A673 (cell line): ENCODE data around the gene ASB10. TPM values are rescaled to one million over a fixed set of nuclear protein-coding genes. Genes with fewer than 3 reads are reported as not detected.

Experiments used
- BruUV-seq: library from RNA; stranded (reverse); fragments of 400-500 nt; replicated peaks from 2 replicates; lab custom pipeline; 2021; lab: Mats Ljungman, UMichigan
- CTCF ChIA-PET: fragments of 300-600 bp; sonication (Branson Sonifier 250); formaldehyde crosslinking; loops from one replicate; lab custom pipeline; 2022; ENCODE audit warnings: antibody characterized with exemption; lab: Charles Lee
- POLR2A ChIA-PET: fragments of 300-600 bp; sonication (Branson Sonifier 250); formaldehyde crosslinking; loops from one replicate; lab custom pipeline; 2022; ENCODE audit warnings: antibody characterized with exemption; ENCODE audit not compliant: low non-redundant PET; lab: Charles Lee
- DNase-seq: peaks from one replicate; pipeline ENCODE4 v3.0.0-alpha.2; 2015; ENCODE audit warnings: low spot score
- H3K27ac ChIP-seq: fragments of 200-600 bp; sonication (generic); 2 replicates; pipeline ENCODE4 v1.5.1; 2016; ENCODE audit warnings: mixed run types, low read depth, mild to moderate bottlenecking, mixed read lengths, antibody characterized with exemption, low read length; ENCODE audit not compliant: poor library complexity, severe bottlenecking
- H3K27me3 ChIP-seq: fragments of 200-600 bp; sonication (generic); replicated peaks from 2 replicates; pipeline ENCODE4 v1.6.1; 2017; ENCODE audit warnings: mixed run types, low read depth, mild to moderate bottlenecking, mixed read lengths, antibody characterized with exemption, low read length; ENCODE audit not compliant: insufficient read depth, poor library complexity
- H3K36me3 ChIP-seq: fragments of 200-600 bp; sonication (generic); 2 replicates; pipeline ENCODE4 v1.6.1; 2016; ENCODE audit warnings: mixed run types, mild to moderate bottlenecking, mixed read lengths, antibody characterized with exemption, low read length; ENCODE audit not compliant: insufficient read depth, poor library complexity, severe bottlenecking
- H3K4me1 ChIP-seq: fragments of 200-600 bp; sonication (generic); 2 replicates; pipeline ENCODE4 v1.6.1; 2017; ENCODE audit warnings: mixed run types, mild to moderate bottlenecking, mixed read lengths, antibody characterized with exemption, low read length; ENCODE audit not compliant: insufficient read depth, poor library complexity, severe bottlenecking
- H3K4me3 ChIP-seq: fragments of 200-600 bp; sonication (generic); 2 replicates; pipeline ENCODE4 v1.5.1; 2016; ENCODE audit warnings: low read depth, mixed run types, mild to moderate bottlenecking, mixed read lengths, low read length; ENCODE audit not compliant: poor library complexity, severe bottlenecking
- H3K9me3 ChIP-seq: fragments of 200-600 bp; sonication (generic); 2 replicates; pipeline ENCODE4 v1.6.1; 2016; ENCODE audit warnings: mixed run types, low read depth, mild to moderate bottlenecking, mixed read lengths, antibody characterized with exemption, low read length; ENCODE audit not compliant: poor library complexity, severe bottlenecking
- EZH2 ChIP-seq: fragments of 200-600 bp; sonication (generic); IDR thresholded peaks from 2 replicates; pipeline ENCODE4 v1.6.1; 2017; ENCODE audit warnings: borderline replicate concordance, low read depth, mild to moderate bottlenecking, mixed read lengths, antibody characterized with exemption, low read length; ENCODE audit not compliant: poor library complexity, severe bottlenecking
- intact Hi-C: fragments of 100-400 bp; cut with micrococcal nuclease; formaldehyde crosslinking; loops from one replicate; pipeline ENCODE4 v1.10.0; 2022; ENCODE audit not compliant: unreplicated experiment
- total RNA-seq: library from RNA; stranded (reverse); gene quantifications from 2 replicates; pipeline ENCODE4 v1.2.3, GENCODE V29; 2021
- TF ChIP-seq, protein P1 (sequence below): fragments of 300-800, 200-600 bp; sonication (generic); conservative IDR thresholded peaks from 2 replicates; pipeline ENCODE4 v1.5.1; 2017; ENCODE audit warnings: low read depth, mild to moderate bottlenecking, antibody characterized with exemption, low read length, moderate library complexity, mixed read lengths

The ASB10 gene
- total RNA-seq, 1 experiment from 2014 or later = not detected

- BruUV-seq = no TSS peak
- Histone ChIP-seq H3K36me3 (no peaks in the 10 kb centered on the region), H3K4me1 (no peaks in the 10 kb centered on the region), H3K27ac (no peak overlapping the region), H3K27me3 (peaks cover 9% of the 10 kb centered on the region), H3K4me3 (no peak overlapping the region), H3K9me3 (no peaks in the 10 kb centered on the region)
- intact Hi-C loops = no loop called here
- ChIA-PET POLR2A (interaction anchor here (0.6 kb wide), 1 partner anchor 11 kb away, joined by 4 read pairs; no protein-coding TSS in a partner anchor), CTCF (interaction anchor here (0.6 to 0.9 kb wide), 2 partner anchors 24 to 33 kb away, joined by 3 to 4 read pairs; partner anchors contain the start of gene ABCF2)
- no peak for DNase-seq
- TF ChIP-seq, protein P1, sequence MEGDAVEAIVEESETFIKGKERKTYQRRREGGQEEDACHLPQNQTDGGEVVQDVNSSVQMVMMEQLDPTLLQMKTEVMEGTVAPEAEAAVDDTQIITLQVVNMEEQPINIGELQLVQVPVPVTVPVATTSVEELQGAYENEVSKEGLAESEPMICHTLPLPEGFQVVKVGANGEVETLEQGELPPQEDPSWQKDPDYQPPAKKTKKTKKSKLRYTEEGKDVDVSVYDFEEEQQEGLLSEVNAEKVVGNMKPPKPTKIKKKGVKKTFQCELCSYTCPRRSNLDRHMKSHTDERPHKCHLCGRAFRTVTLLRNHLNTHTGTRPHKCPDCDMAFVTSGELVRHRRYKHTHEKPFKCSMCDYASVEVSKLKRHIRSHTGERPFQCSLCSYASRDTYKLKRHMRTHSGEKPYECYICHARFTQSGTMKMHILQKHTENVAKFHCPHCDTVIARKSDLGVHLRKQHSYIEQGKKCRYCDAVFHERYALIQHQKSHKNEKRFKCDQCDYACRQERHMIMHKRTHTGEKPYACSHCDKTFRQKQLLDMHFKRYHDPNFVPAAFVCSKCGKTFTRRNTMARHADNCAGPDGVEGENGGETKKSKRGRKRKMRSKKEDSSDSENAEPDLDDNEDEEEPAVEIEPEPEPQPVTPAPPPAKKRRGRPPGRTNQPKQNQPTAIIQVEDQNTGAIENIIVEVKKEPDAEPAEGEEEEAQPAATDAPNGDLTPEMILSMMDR = no peak
- TF ChIP-seq EZH2 = no peak
Observed at GRCh38 chr7:151194188-151194587, 7.1 kb upstream of the ASB10 start.

GRCh38 chr7:151193203-151193978 lies 6.3 kb upstream of the ASB10 start:
- Histone ChIP-seq H3K36me3 (no peaks in the 10 kb centered on the region), H3K9me3 (no peaks in the 10 kb centered on the region), H3K4me1 (no peaks in the 10 kb centered on the region), H3K4me3 (no peak overlapping the region), H3K27me3 (peaks cover 9% of the 10 kb centered on the region), H3K27ac (no peak overlapping the region)
- CTCF ChIA-PET = no interaction called here
- intact Hi-C loops = no loop called here
- TF ChIP-seq, protein P1 = no peak
- no peak for TF ChIP-seq EZH2
- POLR2A ChIA-PET = no interaction called here
- no peak for DNase-seq
- no TSS peak for BruUV-seq

- H3K27ac ChIP-seq = no peak overlapping the region
- no TSS peak for BruUV-seq
- no peak overlapping the region for H3K4me3 ChIP-seq
- intact Hi-C loops = no loop called here
- no peaks in the 10 kb centered on the region for H3K36me3 ChIP-seq
- H3K4me1 ChIP-seq = no peaks in the 10 kb centered on the region
- no peak for DNase-seq
- no peak for TF ChIP-seq EZH2
- H3K27me3 ChIP-seq = peaks cover 9% of the 10 kb centered on the region
- CTCF ChIA-PET = no interaction called here
- no peaks in the 10 kb centered on the region for H3K9me3 ChIP-seq
- POLR2A ChIA-PET = no interaction called here
Observed at GRCh38 chr7:151192002-151192539, 5.0 kb upstream of the ASB10 start.
